Measurements from ENCODE around the gene ATG13.

Gene ATG13

GRCh38 chr11:46639197-46639839 is 22.0 kb downstream of the ATG13 start:
- Histone ChIP-seq H3K4me3 (ENCODE audit: low read depth, low read length) (no peak overlapping the region), H3K79me2 (peaks cover 8% of the 10 kb centered on the region), H2AFZ (no peak overlapping the region), H3K9ac (no peak overlapping the region), H3K4me1 (no peaks in the 10 kb centered on the region), H3K9me3 (ENCODE audit: control insufficient read depth, low read length) (no peaks in the 10 kb centered on the region), H3K36me3 (ENCODE audit: control insufficient read depth, insufficient read depth, low read length) (no peaks in the 10 kb centered on the region), H3K27ac (no peak overlapping the region), H3K27me3 (ENCODE audit: control insufficient read depth, insufficient read depth, low read length) (no peaks in the 10 kb centered on the region), H3K4me2 (ENCODE audit: low read length) (no peak overlapping the region)
- TF ChIP-seq CTCF (IDR thresholded peaks at IDR 0.05) = no peak

- H2AFZ ChIP-seq = no peak overlapping the region
- no peak overlapping the region for H3K4me3 ChIP-seq (ENCODE audit: low read depth, low read length)
- TF ChIP-seq CTCF (IDR thresholded peaks at IDR 0.05) = no peak
- no peaks in the 10 kb centered on the region for H3K36me3 ChIP-seq (ENCODE audit: control insufficient read depth, insufficient read depth, low read length)
- no peak overlapping the region for H3K4me2 ChIP-seq (ENCODE audit: low read length)
- no peaks in the 10 kb centered on the region for H3K27me3 ChIP-seq (ENCODE audit: control insufficient read depth, insufficient read depth, low read length)
- no peaks in the 10 kb centered on the region for H3K4me1 ChIP-seq
- H3K79me2 ChIP-seq = peaks cover 8% of the 10 kb centered on the region
- H3K27ac ChIP-seq = no peak overlapping the region
- no peak overlapping the region for H3K9ac ChIP-seq
- no peaks in the 10 kb centered on the region for H3K9me3 ChIP-seq (ENCODE audit: control insufficient read depth, low read length)
These were observed 22.9 kb downstream of the ATG13 start for GRCh38 chr11:46640036-46640788.

- H3K4me1 ChIP-seq = no peaks in the 10 kb centered on the region
- no peak for TF ChIP-seq CTCF (IDR thresholded peaks at IDR 0.05)
- H3K27me3 ChIP-seq (ENCODE audit: control insufficient read depth, insufficient read depth, low read length) = no peaks in the 10 kb centered on the region
- H3K79me2 ChIP-seq = peaks cover 6% of the 10 kb centered on the region
- H3K9ac ChIP-seq = no peak overlapping the region
- H3K4me3 ChIP-seq (ENCODE audit: low read depth, low read length) = no peak overlapping the region
- H3K9me3 ChIP-seq (ENCODE audit: control insufficient read depth, low read length) = no peaks in the 10 kb centered on the region
- no peak overlapping the region for H2AFZ ChIP-seq
- H3K27ac ChIP-seq = no peak overlapping the region
- H3K36me3 ChIP-seq (ENCODE audit: control insufficient read depth, insufficient read depth, low read length) = no peaks in the 10 kb centered on the region
- no peak overlapping the region for H3K4me2 ChIP-seq (ENCODE audit: low read length)
These were observed 24.3 kb downstream of the ATG13 start for GRCh38 chr11:46641639-46642038.

- Histone ChIP-seq H3K36me3 (ENCODE audit: control insufficient read depth, insufficient read depth, low read length) (no peaks in the 10 kb centered on the region), H3K4me1 (no peaks in the 10 kb centered on the region), H3K4me3 (ENCODE audit: low read depth, low read length) (no peak overlapping the region), H3K4me2 (ENCODE audit: low read length) (no peak overlapping the region), H3K9me3 (ENCODE audit: control insufficient read depth, low read length) (no peaks in the 10 kb centered on the region), H2AFZ (no peak overlapping the region), H3K79me2 (peaks cover 4% of the 10 kb centered on the region), H3K9ac (no peak overlapping the region), H3K27ac (no peak overlapping the region), H3K27me3 (ENCODE audit: control insufficient read depth, insufficient read depth, low read length) (no peaks in the 10 kb centered on the region)
- TF ChIP-seq CTCF (IDR thresholded peaks at IDR 0.05) = no peak
These were observed 25.4 kb downstream of the ATG13 start for GRCh38 chr11:46642627-46643335.
